Measurements from ENCODE around the gene OPCML. TPM values are rescaled to one million over a fixed set of nuclear protein-coding genes. Genes with fewer than 3 reads are reported as not detected.

Gene OPCML
- total RNA-seq, 5 donors from 2014 or later (not counting 1 experiment from before 2014, with no cell fraction given), result not detected

DNA sequence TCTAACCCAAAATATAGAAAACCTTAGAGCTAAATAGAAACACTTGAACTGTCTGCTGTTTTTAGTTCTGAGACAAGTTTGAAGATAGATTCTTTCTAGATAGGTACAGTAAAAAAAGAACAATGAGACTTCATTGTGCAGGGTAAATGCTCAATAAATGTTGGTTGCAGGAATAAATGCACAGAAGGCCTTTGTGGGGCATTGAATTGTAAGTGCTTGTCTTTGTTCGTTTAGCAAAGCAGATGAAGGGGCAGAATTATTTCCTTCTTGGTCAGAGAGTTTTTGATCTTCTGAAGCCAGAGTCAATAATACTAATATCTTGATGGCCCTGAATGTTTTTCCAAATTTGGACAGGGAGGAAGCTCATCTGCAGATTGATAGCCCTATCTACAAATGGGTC is 340.4 kb downstream of the OPCML start:
- Histone ChIP-seq H3K27ac (ENCODE audit: low read length) (no peak overlapping the region), H3K4me1 (ENCODE audit: control insufficient read depth in 1 of 2, extremely low read depth in 1 of 2, insufficient read depth in 2 of 2, low read length in 2 of 2) (no peaks in the 10 kb centered on the region), H3K36me3 (ENCODE audit: control insufficient read depth in 2 of 2, extremely low read depth in 1 of 2, insufficient read depth in 1 of 2, low read length in 1 of 2) (no peaks in the 10 kb centered on the region), H3K4me3 (ENCODE audit: control insufficient read depth in 1 of 2, extremely low read depth in 1 of 2, low read length in 1 of 2) (no peak overlapping the region), H3K9me3 (no peaks in the 10 kb centered on the region), H3K27me3 (replicated peaks in 1 of 2; ENCODE audit: control insufficient read depth in 2 of 2, extremely low read depth in 1 of 2, insufficient read depth in 2 of 2, low read length in 1 of 2) (no peaks in the 10 kb centered on the region)
- no peaks in the 10 kb centered on the region for H3K4me1 Mint-ChIP-seq
- no peak overlapping the region for H3K4me3 Mint-ChIP-seq
- no peak for ATAC-seq (replicated peaks in 1 of 4)
- CTCF ChIA-PET, result no interaction called here
- WGBS (ENCODE audit: insufficient coverage), result 67% methylated on average over 1 of the region's 1 CpG
- no peak for DNase-seq
- H3K27ac Mint-ChIP-seq, result no peak overlapping the region
- H3K27me3 Mint-ChIP-seq, result peaks cover 6 to 13% of the 10 kb centered on the region in 2 donors
- POLR2A ChIA-PET, result no interaction called here
- H3K9me3 Mint-ChIP-seq, result peaks cover 0 to 4% (median 3%) of the 10 kb centered on the region in 3 donors
- no peaks in the 10 kb centered on the region for H3K36me3 Mint-ChIP-seq

DNA sequence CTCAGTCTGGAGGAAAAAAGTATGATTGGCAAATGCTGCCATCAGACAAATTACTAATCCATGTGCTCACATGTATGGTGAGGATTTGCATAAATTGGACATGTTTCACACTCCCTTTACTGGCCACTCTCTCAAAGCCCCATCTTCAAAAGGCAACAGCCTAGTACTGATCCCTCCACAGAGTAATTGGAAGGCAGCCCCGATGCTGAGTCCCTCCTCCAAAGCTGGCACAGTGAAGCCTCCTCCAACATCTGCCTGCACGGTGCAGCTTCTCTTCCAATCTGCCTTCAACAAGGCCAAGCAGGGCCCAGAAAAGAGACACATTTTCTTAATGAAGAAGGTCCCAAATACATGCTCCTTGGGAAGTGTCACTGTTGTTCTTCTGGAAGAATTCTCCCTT is 350.6 kb downstream of the OPCML start:
- Histone ChIP-seq H3K27ac (ENCODE audit: low read length) (no peak overlapping the region), H3K36me3 (ENCODE audit: control insufficient read depth in 2 of 2, extremely low read depth in 1 of 2, insufficient read depth in 1 of 2, low read length in 1 of 2) (no peaks in the 10 kb centered on the region), H3K27me3 (replicated peaks in 1 of 2; ENCODE audit: control insufficient read depth in 2 of 2, extremely low read depth in 1 of 2, insufficient read depth in 2 of 2, low read length in 1 of 2) (no peaks in the 10 kb centered on the region), H3K4me3 (ENCODE audit: control insufficient read depth in 1 of 2, extremely low read depth in 1 of 2, low read length in 1 of 2) (no peak overlapping the region), H3K9me3 (no peaks in the 10 kb centered on the region), H3K4me1 (ENCODE audit: control insufficient read depth in 1 of 2, extremely low read depth in 1 of 2, insufficient read depth in 2 of 2, low read length in 2 of 2) (no peaks in the 10 kb centered on the region)
- WGBS (ENCODE audit: insufficient coverage), result 94% methylated on average over 2 of the region's 2 CpGs
- DNase-seq, result no peak
- Mint-ChIP-seq H3K27ac (no peak overlapping the region), H3K9me3 (no peaks in the 10 kb centered on the region), H3K4me1 (no peaks in the 10 kb centered on the region), H3K36me3 (no peaks in the 10 kb centered on the region), H3K27me3 (peaks cover 0 to 2% of the 10 kb centered on the region in 2 donors), H3K4me3 (no peak overlapping the region)
- no peak for ATAC-seq (replicated peaks in 1 of 4)
- POLR2A ChIA-PET, result no interaction called here
- CTCF ChIA-PET, result no interaction called here

DNA sequence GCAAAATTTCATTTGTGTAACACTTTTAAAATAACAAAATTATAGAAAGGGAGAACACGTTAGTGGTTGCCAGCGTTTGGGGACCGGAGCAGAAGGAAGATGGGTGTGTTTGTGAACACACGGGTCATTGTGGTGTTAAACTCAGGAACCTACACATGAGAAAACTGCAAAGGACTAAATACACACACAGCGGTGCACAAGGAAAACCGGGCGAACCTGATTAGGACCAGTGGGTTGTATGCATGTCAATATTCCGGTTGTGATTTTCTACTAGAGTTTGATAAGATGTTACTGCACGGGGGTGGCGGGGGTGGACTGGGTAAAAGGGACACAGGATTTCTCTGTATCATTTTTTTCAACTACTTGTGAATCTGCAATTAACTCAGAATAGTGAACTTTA is 351.2 kb downstream of the OPCML start:
- H3K27ac Mint-ChIP-seq, result no peak overlapping the region
- no peak for ATAC-seq (replicated peaks in 1 of 4)
- no peaks in the 10 kb centered on the region for H3K9me3 Mint-ChIP-seq
- Histone ChIP-seq H3K27ac (ENCODE audit: low read length) (no peak overlapping the region), H3K27me3 (replicated peaks in 1 of 2; ENCODE audit: control insufficient read depth in 2 of 2, extremely low read depth in 1 of 2, insufficient read depth in 2 of 2, low read length in 1 of 2) (no peaks in the 10 kb centered on the region), H3K9me3 (no peaks in the 10 kb centered on the region), H3K4me3 (ENCODE audit: control insufficient read depth in 1 of 2, extremely low read depth in 1 of 2, low read length in 1 of 2) (no peak overlapping the region), H3K4me1 (ENCODE audit: control insufficient read depth in 1 of 2, extremely low read depth in 1 of 2, insufficient read depth in 2 of 2, low read length in 2 of 2) (no peaks in the 10 kb centered on the region), H3K36me3 (ENCODE audit: control insufficient read depth in 2 of 2, extremely low read depth in 1 of 2, insufficient read depth in 1 of 2, low read length in 1 of 2) (no peaks in the 10 kb centered on the region)
- ChIA-PET POLR2A (no interaction called here), CTCF (no interaction called here)
- H3K4me3 Mint-ChIP-seq, result no peak overlapping the region
- H3K36me3 Mint-ChIP-seq, result no peaks in the 10 kb centered on the region
- no peak for DNase-seq
- H3K4me1 Mint-ChIP-seq, result no peaks in the 10 kb centered on the region
- no CpG with 5 or more reads among the region's 10 CpGs for WGBS (ENCODE audit: insufficient coverage)
- H3K27me3 Mint-ChIP-seq, result peaks cover 0 to 2% of the 10 kb centered on the region in 2 donors

DNA sequence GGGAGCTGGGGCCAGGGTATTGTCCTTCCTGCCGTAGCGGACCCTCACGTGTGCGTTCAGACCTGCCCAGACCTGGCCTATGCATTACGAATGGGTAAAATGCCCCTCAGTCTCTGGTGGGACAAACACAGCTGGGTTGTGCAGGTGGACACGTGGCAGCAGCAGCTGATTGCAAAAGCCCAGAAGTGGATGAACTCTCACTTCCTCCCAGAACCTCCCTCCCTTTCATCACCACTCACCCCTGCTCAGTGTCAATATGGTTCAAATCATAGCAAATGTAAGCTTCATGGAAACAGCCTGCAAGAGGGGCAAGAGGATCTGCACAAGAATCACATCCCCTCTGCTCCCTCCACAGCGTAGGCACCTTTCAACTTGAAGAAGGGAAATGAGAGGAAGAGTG is 352.1 kb downstream of the OPCML start:
- 80% methylated on average over 6 of the region's 7 CpGs for WGBS (ENCODE audit: insufficient coverage)
- no peaks in the 10 kb centered on the region for H3K27me3 ChIP-seq (replicated peaks in 1 of 2; ENCODE audit: control insufficient read depth in 2 of 2, extremely low read depth in 1 of 2, insufficient read depth in 2 of 2, low read length in 1 of 2)
- Mint-ChIP-seq H3K4me1 (no peaks in the 10 kb centered on the region), H3K36me3 (no peaks in the 10 kb centered on the region), H3K9me3 (peaks cover 0 to 2% (median 0%) of the 10 kb centered on the region in 3 donors), H3K27ac (no peak overlapping the region), H3K27me3 (peaks cover 0 to 2% of the 10 kb centered on the region in 2 donors), H3K4me3 (no peak overlapping the region)
- no peaks in the 10 kb centered on the region for H3K9me3 ChIP-seq
- DNase-seq, result no peak
- no peaks in the 10 kb centered on the region for H3K36me3 ChIP-seq (ENCODE audit: control insufficient read depth in 2 of 2, extremely low read depth in 1 of 2, insufficient read depth in 1 of 2, low read length in 1 of 2)
- no peak for ATAC-seq (replicated peaks in 1 of 4)
- CTCF ChIA-PET, result interaction anchor here in 1 of 2 donors (0.6 kb wide), 1 partner anchor 18 kb away, joined by 4 read pairs; no protein-coding TSS in a partner anchor
- H3K27ac ChIP-seq (ENCODE audit: low read length), result no peak overlapping the region
- no peaks in the 10 kb centered on the region for H3K4me1 ChIP-seq (ENCODE audit: control insufficient read depth in 1 of 2, extremely low read depth in 1 of 2, insufficient read depth in 2 of 2, low read length in 2 of 2)
- no peak overlapping the region for H3K4me3 ChIP-seq (ENCODE audit: control insufficient read depth in 1 of 2, extremely low read depth in 1 of 2, low read length in 1 of 2)
- POLR2A ChIA-PET, result no interaction called here

DNA sequence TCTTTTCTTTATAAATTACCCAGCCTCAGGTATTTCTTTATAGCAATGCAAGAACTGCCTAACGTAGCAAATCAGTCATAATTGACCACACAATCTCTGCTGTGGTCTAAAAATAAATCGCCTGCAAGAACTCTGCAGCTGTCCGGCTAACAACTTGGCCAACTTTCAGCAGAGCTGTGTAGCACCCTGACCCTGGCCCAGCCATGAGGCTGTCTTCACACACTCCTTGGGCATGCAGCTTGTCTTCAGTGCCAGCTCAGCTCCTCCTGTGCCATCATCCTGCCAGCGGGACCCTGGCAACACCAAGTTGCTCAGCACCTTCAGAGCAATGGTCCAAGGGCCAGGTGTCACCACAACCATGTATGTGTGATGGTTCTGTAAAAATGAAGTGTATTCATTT is 355.6 kb downstream of the OPCML start:
- POLR2A ChIA-PET, result no interaction called here
- Histone ChIP-seq H3K36me3 (ENCODE audit: control insufficient read depth in 2 of 2, extremely low read depth in 1 of 2, insufficient read depth in 1 of 2, low read length in 1 of 2) (no peaks in the 10 kb centered on the region), H3K27me3 (replicated peaks in 1 of 2; ENCODE audit: control insufficient read depth in 2 of 2, extremely low read depth in 1 of 2, insufficient read depth in 2 of 2, low read length in 1 of 2) (no peaks in the 10 kb centered on the region), H3K4me3 (ENCODE audit: control insufficient read depth in 1 of 2, extremely low read depth in 1 of 2, low read length in 1 of 2) (no peak overlapping the region), H3K27ac (ENCODE audit: low read length) (no peak overlapping the region), H3K9me3 (no peaks in the 10 kb centered on the region), H3K4me1 (ENCODE audit: control insufficient read depth in 1 of 2, extremely low read depth in 1 of 2, insufficient read depth in 2 of 2, low read length in 2 of 2) (no peaks in the 10 kb centered on the region)
- CTCF ChIA-PET, result no interaction called here
- H3K4me1 Mint-ChIP-seq, result no peaks in the 10 kb centered on the region
- WGBS (ENCODE audit: insufficient coverage), result 81% methylated on average over 3 of the region's 4 CpGs
- DNase-seq (no peak), ATAC-seq (replicated peaks in 1 of 4) (no peak)
- no peak overlapping the region for H3K4me3 Mint-ChIP-seq
- no peak overlapping the region for H3K27ac Mint-ChIP-seq
- peaks cover 0 to 4% (median 4%) of the 10 kb centered on the region in 3 donors for H3K9me3 Mint-ChIP-seq
- H3K27me3 Mint-ChIP-seq, result peaks cover 0 to 2% of the 10 kb centered on the region in 2 donors
- H3K36me3 Mint-ChIP-seq, result no peaks in the 10 kb centered on the region

DNA sequence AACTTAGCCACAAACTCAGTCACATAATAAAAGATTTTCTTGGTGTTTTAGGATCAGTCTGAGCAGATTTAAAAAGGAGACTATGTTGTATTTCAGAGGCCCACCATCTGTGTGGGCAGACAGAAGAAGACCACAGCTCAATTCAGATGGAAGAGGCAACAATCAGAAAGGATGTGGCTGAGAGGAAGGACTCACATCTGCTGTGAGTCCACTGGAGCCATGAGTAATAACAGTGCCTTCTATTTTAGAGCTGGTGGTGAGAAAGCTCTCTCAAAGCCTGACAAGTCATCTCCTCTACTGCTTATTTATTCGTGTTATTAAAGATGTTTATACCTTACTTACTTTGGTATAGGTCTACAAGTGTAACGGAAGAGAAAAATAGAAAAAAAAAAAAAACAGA is 357.2 kb downstream of the OPCML start:
- POLR2A ChIA-PET, result no interaction called here
- no peak overlapping the region for H3K4me3 Mint-ChIP-seq

DNA sequence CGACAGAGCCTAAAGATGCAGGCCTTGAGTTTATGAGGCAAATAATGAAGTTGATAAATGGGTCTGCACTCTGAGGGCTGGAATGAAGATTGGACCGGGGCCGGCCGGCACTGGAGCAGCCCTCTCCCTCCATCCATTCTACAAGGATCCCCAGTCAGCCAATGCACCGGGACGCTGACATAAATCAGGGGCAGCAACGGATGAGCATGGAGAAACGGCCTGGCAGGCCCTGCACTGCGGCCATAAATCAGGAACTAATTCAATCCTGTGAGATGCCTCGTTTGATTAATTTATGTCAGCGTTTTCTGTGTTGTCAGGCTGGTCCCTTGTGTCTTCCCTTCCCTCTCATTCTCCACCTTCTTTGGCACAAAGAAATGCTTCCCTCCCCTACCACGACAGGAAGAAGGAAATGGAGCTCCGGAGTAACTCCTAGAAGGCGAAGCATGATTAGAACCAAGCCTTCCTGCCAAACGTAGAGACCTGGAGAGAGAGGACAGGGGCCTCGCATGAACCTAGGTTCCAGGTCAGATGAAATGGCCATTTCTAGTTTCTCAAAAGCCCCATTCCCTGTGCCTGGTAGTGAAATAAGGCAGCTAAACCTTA is 358.4 kb downstream of the OPCML start:
- Mint-ChIP-seq H3K9me3 (peaks cover 0 to 4% (median 4%) of the 10 kb centered on the region in 3 donors), H3K4me3 (no peak overlapping the region), H3K36me3 (no peaks in the 10 kb centered on the region), H3K4me1 (no peaks in the 10 kb centered on the region), H3K27ac (no peak overlapping the region), H3K27me3 (no peaks in the 10 kb centered on the region)
- H3K27me3 ChIP-seq (replicated peaks in 1 of 2; ENCODE audit: control insufficient read depth in 2 of 2, extremely low read depth in 1 of 2, insufficient read depth in 2 of 2, low read length in 1 of 2), result no peaks in the 10 kb centered on the region
- no peak for ATAC-seq (replicated peaks in 1 of 4)
- H3K4me1 ChIP-seq (ENCODE audit: control insufficient read depth in 1 of 2, extremely low read depth in 1 of 2, insufficient read depth in 2 of 2, low read length in 2 of 2), result no peaks in the 10 kb centered on the region
- H3K36me3 ChIP-seq (ENCODE audit: control insufficient read depth in 2 of 2, extremely low read depth in 1 of 2, insufficient read depth in 1 of 2, low read length in 1 of 2), result no peaks in the 10 kb centered on the region
- POLR2A ChIA-PET, result no interaction called here
- no peak overlapping the region for H3K4me3 ChIP-seq (ENCODE audit: control insufficient read depth in 1 of 2, extremely low read depth in 1 of 2, low read length in 1 of 2)
- CTCF ChIA-PET, result no interaction called here
- H3K27ac ChIP-seq (ENCODE audit: low read length), result no peak overlapping the region
- no peaks in the 10 kb centered on the region for H3K9me3 ChIP-seq
- WGBS (ENCODE audit: insufficient coverage), result 61% methylated on average over 7 of the region's 16 CpGs
- no peak for DNase-seq

More for the DNA sequence above, 357.2 kb downstream of the OPCML start:
- Histone ChIP-seq H3K27ac (ENCODE audit: low read length) (no peak overlapping the region), H3K4me1 (ENCODE audit: control insufficient read depth in 1 of 2, extremely low read depth in 1 of 2, insufficient read depth in 2 of 2, low read length in 2 of 2) (no peaks in the 10 kb centered on the region), H3K4me3 (ENCODE audit: control insufficient read depth in 1 of 2, extremely low read depth in 1 of 2, low read length in 1 of 2) (no peak overlapping the region), H3K36me3 (ENCODE audit: control insufficient read depth in 2 of 2, extremely low read depth in 1 of 2, insufficient read depth in 1 of 2, low read length in 1 of 2) (no peaks in the 10 kb centered on the region), H3K9me3 (no peaks in the 10 kb centered on the region), H3K27me3 (replicated peaks in 1 of 2; ENCODE audit: control insufficient read depth in 2 of 2, extremely low read depth in 1 of 2, insufficient read depth in 2 of 2, low read length in 1 of 2) (no peaks in the 10 kb centered on the region)
- Mint-ChIP-seq H3K27ac (no peak overlapping the region), H3K4me1 (no peaks in the 10 kb centered on the region), H3K36me3 (no peaks in the 10 kb centered on the region), H3K27me3 (peaks cover 0 to 2% of the 10 kb centered on the region in 2 donors), H3K9me3 (peaks cover 0 to 4% (median 4%) of the 10 kb centered on the region in 3 donors)
- DNase-seq (no peak), ATAC-seq (replicated peaks in 1 of 4) (no peak)
- CTCF ChIA-PET, result no interaction called here
- WGBS (ENCODE audit: insufficient coverage), result no CpG with 5 or more reads among the region's 2 CpGs
